Upper lobe of left lung (tissue), 4 donors: ENCODE measurements around the gene PTPRM.

Source experiments
- EP300 ChIP-seq, 4 donors: sonication (generic); formaldehyde crosslinking; IDR thresholded peaks; one replicate each; pipeline ENCODE4 v1.5.1; 2017; ENCODE audit warnings: antibody characterized with exemption in 4 of 4, control low read depth in 2 of 4
- POLR2A ChIP-seq, 4 donors: fragments of 450-650 bp; IDR thresholded peaks; one replicate each; pipeline ENCODE4 v1.5.1; 2016 to 2017; ENCODE audit warnings: antibody characterized with exemption in 4 of 4, mild to moderate bottlenecking in 2 of 4

- TF ChIP-seq EP300 (IDR thresholded peaks at IDR 0.05): no peak
- TF ChIP-seq POLR2A (IDR thresholded peaks at IDR 0.05): no peak
Observed at GRCh38 chr18:7902399-7902839, 335.3 kb downstream of the PTPRM start.
